ENCODE results near the gene SCART1.
"Not testable (repeated sequence)": the region's sequence is repeated elsewhere in the genome, so short reads cannot be mapped to it uniquely, and the experiment has no call there.

Gene SCART1

GRCh38 chr10:133457100-133457841, 3.5 kb downstream of the SCART1 start:
- no peak for DNase-seq

GRCh38 chr10:133458021-133458709, 4.4 kb downstream of the SCART1 start:
- DNase-seq: no peak

GRCh38 chr10:133458710-133459453, 5.1 kb downstream of the SCART1 start:
- DNase-seq: no peak

DNA sequence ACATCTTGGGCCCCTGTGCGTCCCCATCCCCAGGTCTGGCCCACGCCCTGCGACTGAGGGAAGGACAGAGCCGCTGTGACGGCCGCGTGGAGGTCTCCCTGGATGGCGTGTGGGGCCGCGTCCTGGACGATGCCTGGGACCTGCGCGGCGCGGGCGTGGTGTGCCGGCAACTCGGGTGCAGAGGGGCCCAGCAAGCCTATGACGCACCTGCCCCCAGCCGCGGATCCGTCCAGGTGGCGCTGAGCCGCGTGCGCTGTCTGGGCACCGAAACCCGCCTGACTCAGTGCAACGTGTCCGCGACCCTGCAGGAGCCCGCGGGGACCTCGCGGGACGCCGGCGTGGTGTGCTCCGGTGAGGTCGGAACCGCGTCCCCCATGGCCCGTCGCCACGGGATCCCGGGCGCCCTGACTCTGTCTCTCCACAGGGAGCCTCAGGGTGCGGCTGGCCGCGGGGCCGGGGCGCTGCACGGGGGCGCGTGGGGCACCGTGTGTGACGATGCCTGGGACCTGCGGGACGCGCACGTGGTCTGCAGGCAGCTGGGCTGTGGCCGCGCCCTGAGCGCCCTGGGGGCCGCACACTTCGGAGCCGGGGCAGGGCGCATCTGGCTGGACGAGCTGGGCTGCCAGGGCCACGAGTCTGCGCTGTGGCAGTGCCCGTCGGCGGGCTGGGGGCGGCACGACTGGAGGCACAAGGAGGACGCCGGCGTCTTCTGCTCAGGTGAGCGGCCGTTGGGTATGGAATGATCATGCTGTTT, 5.9 kb downstream of the SCART1 start:
- no peak for DNase-seq

DNA sequence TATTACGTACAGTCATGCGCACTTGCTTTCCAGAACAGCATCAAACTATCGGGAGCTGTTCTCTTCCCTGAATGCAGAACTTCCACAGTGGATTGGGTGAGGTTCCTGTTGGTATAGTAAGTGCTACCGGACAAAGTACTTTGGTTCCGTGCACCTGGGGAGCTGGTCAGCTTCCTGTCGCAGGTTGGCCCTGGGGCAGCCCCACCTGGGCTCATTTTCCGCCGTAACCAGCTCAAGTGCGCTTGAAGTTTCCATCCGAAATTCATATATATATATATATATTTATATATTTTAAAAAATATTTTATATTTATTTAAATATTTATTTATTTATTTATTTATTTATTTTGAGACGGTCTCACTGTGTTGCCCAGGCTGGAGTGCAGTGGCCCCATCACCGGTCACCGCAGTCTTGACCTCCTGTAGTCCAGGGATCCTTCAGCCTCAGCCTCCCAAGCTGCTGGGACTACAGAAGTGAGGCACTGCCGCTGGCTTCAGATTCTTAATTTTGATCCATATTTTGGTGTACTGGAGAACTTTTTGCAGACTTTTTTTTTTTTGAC, 6.5 kb downstream of the SCART1 start:
- DNase-seq: no peak

GRCh38 chr10:133461027-133461426, 7.3 kb downstream of the SCART1 start:
- DNase-seq: no peak

GRCh38 chr10:133461841-133462240, 8.1 kb downstream of the SCART1 start:
- no peak for DNase-seq

DNA sequence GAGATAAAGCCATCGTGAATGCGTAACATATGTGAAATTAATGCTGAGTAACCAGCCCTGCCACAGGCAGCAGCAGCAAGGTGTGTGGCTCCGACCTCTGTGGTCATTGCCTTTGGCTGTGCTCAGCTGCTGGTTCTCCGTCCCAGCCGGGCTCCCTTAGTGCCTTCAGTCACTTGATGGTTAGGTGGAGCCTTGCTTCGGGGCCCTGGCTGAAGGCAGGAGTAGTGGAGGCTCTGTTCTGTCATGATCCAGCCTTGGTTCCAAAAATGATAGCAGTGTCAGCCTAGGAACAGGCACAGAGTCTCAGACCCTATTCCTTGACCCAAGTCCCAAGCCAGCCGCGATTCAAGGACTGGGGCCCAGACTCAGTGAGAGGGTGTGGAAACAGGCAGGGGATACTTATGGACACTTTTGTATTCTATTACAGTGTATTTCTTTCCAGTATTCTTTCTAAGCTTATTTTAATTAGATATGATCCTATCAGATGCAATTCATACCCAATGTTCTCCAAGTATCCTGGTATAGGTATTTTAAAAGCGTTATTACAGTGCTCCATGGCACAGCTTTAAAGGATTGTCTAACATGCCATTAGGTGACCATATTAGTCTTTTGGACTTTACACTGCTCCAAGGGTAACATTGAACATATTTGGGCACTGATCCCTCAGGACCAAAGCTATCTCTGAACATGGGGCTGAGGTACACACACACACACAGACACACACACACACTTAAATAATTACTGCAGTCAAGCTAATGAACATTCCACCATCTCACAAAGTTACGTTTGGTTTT, 9.0 kb downstream of the SCART1 start:
- DNase-seq: no peak

DNA sequence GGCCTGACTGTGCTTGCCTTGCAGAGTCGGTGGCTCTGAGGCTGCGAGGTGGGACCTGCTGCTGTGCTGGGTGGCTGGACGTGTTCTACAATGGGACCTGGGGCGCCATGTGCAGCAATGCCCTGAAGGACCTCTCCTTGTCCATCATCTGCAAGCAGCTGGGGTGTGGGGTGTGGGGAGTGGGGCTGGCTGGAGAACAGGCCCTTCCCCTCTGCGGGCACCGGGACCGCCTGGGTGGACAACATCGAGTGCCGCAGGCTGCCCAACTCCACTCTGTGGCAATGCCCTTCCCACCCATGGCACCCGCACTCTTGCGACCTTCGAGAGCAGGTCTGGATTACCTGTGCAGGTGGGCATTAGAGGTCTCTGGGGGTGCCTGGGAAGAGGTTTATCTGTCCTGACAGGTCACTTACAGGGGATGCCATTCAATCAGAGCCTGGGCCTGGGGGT, 10.9 kb downstream of the SCART1 start:
- no peak for DNase-seq

GRCh38 chr10:133465191-133465949, 11.6 kb downstream of the SCART1 start:
- no peak for DNase-seq

DNA sequence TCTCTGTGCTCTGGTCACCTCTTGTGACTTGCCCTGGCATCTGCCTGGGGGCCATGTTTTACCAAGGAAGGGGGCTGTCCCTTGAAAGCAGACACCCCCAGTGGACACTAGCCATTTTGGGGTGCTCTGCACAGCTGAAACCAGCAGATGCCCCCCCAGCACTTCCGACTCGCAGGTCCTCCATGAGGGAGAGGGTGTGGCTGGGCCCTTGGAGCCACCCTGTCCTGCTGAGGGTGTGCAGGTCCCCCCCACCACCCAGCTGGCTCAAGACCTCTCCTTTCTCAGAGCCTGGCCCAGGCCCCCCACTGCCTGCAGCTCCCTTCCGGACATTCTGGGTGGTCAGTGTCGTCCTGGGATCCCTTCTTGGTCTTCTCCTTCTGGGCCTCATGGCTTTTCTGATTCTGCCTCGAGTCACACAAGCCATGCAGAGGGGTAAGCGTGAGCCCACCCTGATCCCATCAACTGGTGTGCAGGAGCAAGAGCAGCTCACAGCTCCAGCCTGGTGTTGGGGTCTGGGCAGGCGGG, 12.3 kb downstream of the SCART1 start:
- DNase-seq: no peak

DNA sequence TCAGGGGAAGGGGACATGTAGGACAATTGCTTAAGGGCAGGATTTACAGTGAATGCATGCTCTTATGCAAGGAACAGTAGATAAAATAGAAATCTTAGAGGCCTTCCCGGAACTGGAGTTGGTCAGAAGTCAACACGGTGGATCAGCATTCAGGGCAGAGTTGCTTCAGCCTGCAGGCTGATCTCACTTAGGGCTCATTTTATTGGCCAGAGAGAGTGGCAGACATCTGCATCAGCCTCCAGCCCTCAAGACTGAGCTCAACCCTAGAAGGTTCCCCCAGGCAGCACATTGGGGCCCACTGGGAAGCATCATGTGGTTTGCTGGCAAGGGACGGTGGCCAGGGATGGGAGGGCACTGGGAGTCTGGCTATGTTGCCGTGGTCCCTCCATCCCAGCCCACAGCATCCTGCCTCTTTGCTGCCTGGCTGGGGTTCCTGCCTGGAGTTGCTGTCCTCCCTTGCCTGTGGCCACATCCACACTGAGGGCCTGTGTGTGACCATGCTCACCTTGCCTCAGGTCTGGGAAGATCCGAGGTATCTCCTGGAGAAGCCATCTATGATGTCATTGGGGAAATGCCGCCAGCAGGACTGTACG, 13.0 kb downstream of the SCART1 start:
- DNase-seq: no peak

- no peak for DNase-seq
Measured at GRCh38 chr10:133467286-133467911, 13.7 kb downstream of the SCART1 start.

GRCh38 chr10:133469205-133469604, 15.5 kb downstream of the SCART1 start:
- not testable (repeated sequence) for DNase-seq

DNA sequence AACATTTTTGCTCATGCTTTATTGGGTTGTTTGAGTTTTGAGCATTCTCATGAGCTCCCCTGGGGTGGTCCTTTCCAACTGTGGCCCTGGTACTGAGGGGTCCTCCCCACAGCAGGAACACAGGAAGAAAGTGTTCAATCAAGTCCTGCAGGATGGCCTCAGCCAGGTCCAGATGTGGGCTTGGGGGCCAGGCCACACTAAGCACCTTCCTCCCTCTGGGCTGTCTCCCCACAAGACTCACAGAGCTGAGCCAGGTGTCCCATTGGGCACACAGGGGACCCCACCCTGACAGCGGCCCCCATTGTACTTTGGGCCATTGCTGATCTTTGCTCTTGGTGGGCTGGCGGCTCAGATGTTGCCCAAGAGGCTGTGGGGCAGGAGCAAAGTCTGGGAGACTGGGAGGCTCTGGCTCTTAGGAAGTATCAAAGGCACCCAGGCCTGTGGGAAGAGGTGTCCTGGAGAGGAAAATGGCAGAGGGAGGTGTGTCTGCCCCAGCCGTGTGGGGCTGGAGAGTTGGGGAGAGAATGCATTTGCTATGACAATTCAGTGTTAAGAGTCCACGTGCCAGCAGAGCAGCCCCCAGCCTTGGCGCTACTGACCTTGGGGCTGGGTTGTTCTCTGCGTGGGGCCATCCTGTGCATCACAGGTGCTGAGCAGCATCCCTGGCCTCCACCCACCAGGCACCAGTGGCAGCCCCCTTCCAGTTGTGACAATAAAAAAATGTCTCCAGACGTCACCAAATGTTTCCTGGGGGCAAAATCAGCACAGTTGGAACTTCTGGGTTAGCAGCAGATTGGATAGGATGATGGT, 17.8 kb downstream of the SCART1 start:
- DNase-seq: no peak

DNA sequence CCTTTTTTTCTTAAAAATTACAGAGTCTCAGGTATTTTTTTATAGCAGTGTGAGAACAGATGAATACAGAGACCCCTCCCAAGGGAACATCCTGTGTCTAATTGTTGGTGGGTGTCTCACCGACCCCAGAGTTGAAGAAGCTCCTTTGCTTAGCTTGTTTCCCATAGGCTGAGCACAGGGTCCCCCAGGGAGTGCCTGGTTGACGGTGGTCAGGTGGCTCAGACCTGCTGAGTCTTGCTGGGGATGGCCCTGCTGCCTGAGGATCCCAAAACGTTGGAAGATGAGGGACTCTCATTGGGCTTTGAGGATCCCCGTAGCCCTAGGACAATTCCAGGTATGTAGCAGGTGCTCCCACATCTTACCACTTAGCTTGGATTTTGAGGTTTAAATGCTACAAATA, 19.5 kb downstream of the SCART1 start:
- DNase-seq: no peak

GRCh38 chr10:133474027-133474426, 20.3 kb downstream of the SCART1 start:
- no peak for DNase-seq

DNA sequence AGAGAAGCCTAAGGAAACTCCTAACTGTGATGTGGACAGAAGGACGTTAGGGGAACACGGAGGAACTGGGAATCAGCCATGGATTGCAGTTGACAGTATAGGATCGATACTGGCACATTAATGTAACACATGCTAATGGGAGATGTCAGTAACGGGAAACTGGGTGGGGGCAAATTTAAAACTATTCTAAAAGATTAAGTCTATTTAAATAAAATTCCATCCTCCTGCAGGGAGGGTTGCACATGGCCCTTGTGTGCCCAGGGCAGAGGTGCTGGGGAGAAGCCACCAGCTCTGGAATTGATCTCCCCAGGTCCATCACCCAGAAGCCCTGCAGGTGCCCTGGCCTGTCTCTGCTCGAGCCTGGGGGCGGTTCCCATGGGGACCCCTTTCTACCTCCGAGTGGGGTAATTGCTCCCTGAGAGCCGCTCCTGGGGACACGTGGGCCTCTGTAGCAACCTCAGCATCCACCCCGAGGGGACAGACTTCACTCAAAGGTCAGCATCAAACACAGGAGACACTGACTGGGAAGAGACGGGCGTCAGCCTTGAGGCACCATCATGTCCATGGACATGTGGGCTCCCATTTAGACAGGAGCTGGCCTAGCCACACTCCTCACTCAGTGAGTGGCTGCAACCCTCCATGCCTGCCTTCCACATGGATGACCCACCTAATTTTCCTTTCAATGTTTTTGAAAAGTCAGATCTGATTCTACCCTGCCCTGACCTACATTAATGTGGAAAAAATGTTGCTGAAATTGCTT, 21.1 kb downstream of the SCART1 start:
- DNase-seq: no peak

Measured in activated CD4-positive, CD25-positive, alpha-beta regulatory T cell (primary cell).